GM23248 (cell line): ENCODE results near the gene OR51B5. TPM values are rescaled to one million over a fixed set of nuclear protein-coding genes. Genes with fewer than 3 reads are reported as not detected.

Experiments used
- DNase-seq: peaks from one replicate; pipeline ENCODE4 v3.0.0-alpha.2; 2015
- H2AFZ ChIP-seq: fragments of 200-600 bp; sonication (generic); 2 replicates; pipeline ENCODE4 v1.6.1; 2016; ENCODE audit warnings: antibody characterized with exemption
- H3F3A ChIP-seq: fragments of 200-600 bp; sonication (generic); 2 replicates; pipeline ENCODE4 v1.6.1; 2016; ENCODE audit warnings: mild to moderate bottlenecking, antibody characterized with exemption, mixed run types; ENCODE audit not compliant: insufficient read depth
- H3K27ac ChIP-seq: fragments of 200-600 bp; sonication (generic); 2 replicates; pipeline ENCODE4 v1.5.1; 2016; ENCODE audit warnings: mild to moderate bottlenecking
- H3K27me3 ChIP-seq: fragments of 200-600 bp; sonication (generic); replicated peaks from 2 replicates; pipeline ENCODE4 v1.6.1; 2016; ENCODE audit warnings: mild to moderate bottlenecking; ENCODE audit not compliant: insufficient read depth
- H3K36me3 ChIP-seq: fragments of 200-600 bp; sonication (generic); 2 replicates; pipeline ENCODE4 v1.6.1; 2016; ENCODE audit warnings: low read depth, mild to moderate bottlenecking
- H3K4me1 ChIP-seq: fragments of 200-600 bp; sonication (generic); 2 replicates; pipeline ENCODE4 v1.6.1; 2016; ENCODE audit warnings: mild to moderate bottlenecking; ENCODE audit not compliant: insufficient read depth
- H3K4me2 ChIP-seq: fragments of 200-600 bp; sonication (generic); one replicate; pipeline ENCODE4 v1.6.1; 2016; ENCODE audit warnings: mild to moderate bottlenecking; ENCODE audit not compliant: unreplicated experiment
- H3K4me3 ChIP-seq: fragments of 200-600 bp; sonication (generic); 2 replicates; pipeline ENCODE4 v1.5.1; 2016; ENCODE audit warnings: mild to moderate bottlenecking
- H3K79me2 ChIP-seq: fragments of 200-600 bp; sonication (generic); 2 replicates; pipeline ENCODE4 v1.6.1; 2016; ENCODE audit warnings: mild to moderate bottlenecking; ENCODE audit not compliant: insufficient read depth
- H3K9ac ChIP-seq: fragments of 200-600 bp; sonication (generic); 2 replicates; pipeline ENCODE4 v1.6.1; 2016; ENCODE audit warnings: mild to moderate bottlenecking
- H3K9me2 ChIP-seq: fragments of 200-600 bp; sonication (generic); 2 replicates; pipeline ENCODE4 v1.6.1; 2016; ENCODE audit warnings: mixed run types, mild to moderate bottlenecking, moderate library complexity; ENCODE audit not compliant: insufficient read depth
- H3K9me3 ChIP-seq: fragments of 200-600 bp; sonication (generic); one replicate; pipeline ENCODE4 v1.6.1; 2017; ENCODE audit warnings: low read depth
- H4K20me1 ChIP-seq: fragments of 200-600 bp; sonication (generic); 2 replicates; pipeline ENCODE4 v1.6.0; 2016; ENCODE audit not compliant: insufficient read depth
- EZH2 ChIP-seq: fragments of 200-600 bp; sonication (generic); IDR thresholded peaks from 2 replicates; pipeline ENCODE4 v1.6.1; 2018; ENCODE audit warnings: antibody characterized with exemption, mild to moderate bottlenecking; ENCODE audit not compliant: insufficient read depth, poor library complexity, severe bottlenecking
- EZH2phosphoT487 ChIP-seq: fragments of 200-600 bp; sonication (generic); IDR thresholded peaks from 2 replicates; pipeline ENCODE4 v1.6.1; 2018; ENCODE audit warnings: antibody characterized with exemption, moderate library complexity, mild to moderate bottlenecking, low read depth; ENCODE audit not compliant: insufficient read depth
- WGBS, 2 experiments: methylation state at CpG; one replicate each; pipeline ENCODE4 v1.1.6; 2015 to 2017; ENCODE audit warnings: low lambda C conversion rate in 2 of 2, low coverage in 1 of 2; ENCODE audit errors: missing lambda C conversion rate in 2 of 2; 5-methylcytosine and 5-hydroxymethylcytosine counted together
- in situ Hi-C: fragments of 300-500 bp; cut with MboI; formaldehyde crosslinking; loops from 2 replicates; pipeline ENCODE4 v1.15.0; 2020
- polyA plus RNA-seq: library from polyadenylated mRNA; unstranded; fragments of >200 nt; fragmentation: Nextera tagmentation; extraction: Ambion mirVana; gene quantifications from 2 replicates; pipeline ENCODE4 v1.2.1, GENCODE V29; 2016
- total RNA-seq: library from RNA; depleted of rRNA; stranded (reverse); fragments of >200 nt; shearing (Covaris generic); gene quantifications from 2 replicates; pipeline ENCODE4 v1.2.3, GENCODE V29; 2014

OR51B5 gene
- total and polyA plus RNA-seq, 2 experiments from 2014 or later, result not detected

GRCh38 chr11:5351208-5351607, 7.9 kb upstream of the OR51B5 start, which contains the start of gene OR51B6:
Gene OR51B6 (plus strand): TSS chr11:5351508. CDS start chr11:5351508, 0 bp downstream.
- H3K4me1 ChIP-seq, result no peaks in the 10 kb centered on the region
- H4K20me1 ChIP-seq, result no peaks in the 10 kb centered on the region
- H3F3A ChIP-seq, result no peaks in the 10 kb centered on the region
- no peak for DNase-seq
- H3K9me3 ChIP-seq, result no peaks in the 10 kb centered on the region
- H3K9ac ChIP-seq, result no peak within 1 kb of the TSS
- H3K79me2 ChIP-seq, result no peaks in the 10 kb centered on the region
- H3K27ac ChIP-seq, result no peak within 1 kb of the TSS
- in situ Hi-C loops, result no loop called here
- no peaks in the 10 kb centered on the region for H3K36me3 ChIP-seq
- H3K9me2 ChIP-seq, result no peaks in the 10 kb centered on the region
- no peaks in the 10 kb centered on the region for H3K27me3 ChIP-seq
- 23 to 40% methylated on average over 1 of the region's 1 CpG for WGBS, 2 experiments
- no peak for TF ChIP-seq EZH2
- H2AFZ ChIP-seq, result no peak within 1 kb of the TSS
- no peak within 1 kb of the TSS for H3K4me3 ChIP-seq
- H3K4me2 ChIP-seq, result no peak within 1 kb of the TSS

GRCh38 chr11:5349550-5349949, 6.2 kb upstream of the OR51B5 start:
- Histone ChIP-seq H3K9me3 (no peaks in the 10 kb centered on the region), H4K20me1 (no peaks in the 10 kb centered on the region), H3K4me3 (no peak overlapping the region), H3K36me3 (no peaks in the 10 kb centered on the region), H3K27me3 (no peaks in the 10 kb centered on the region), H3F3A (no peaks in the 10 kb centered on the region), H3K9me2 (peaks cover 3% of the 10 kb centered on the region; the same call in 1 of the 2 replicates), H3K27ac (no peak overlapping the region), H3K9ac (no peak overlapping the region), H3K4me1 (no peaks in the 10 kb centered on the region), H3K4me2 (no peak overlapping the region), H2AFZ (no peak overlapping the region), H3K79me2 (no peaks in the 10 kb centered on the region)
- no peak for DNase-seq
- in situ Hi-C loops, result no loop called here
- 44 to 55% methylated on average over 1 of the region's 1 CpG for WGBS, 2 experiments
- TF ChIP-seq EZH2, result no peak
- TF ChIP-seq EZH2phosphoT487, result no peak

- Histone ChIP-seq H3K4me3 (no peak overlapping the region), H4K20me1 (no peaks in the 10 kb centered on the region), H3K79me2 (no peaks in the 10 kb centered on the region), H3K9me3 (no peaks in the 10 kb centered on the region), H3K4me1 (peaks cover 1% of the 10 kb centered on the region), H3K9ac (no peak overlapping the region), H3K36me3 (no peaks in the 10 kb centered on the region), H3K27me3 (no peaks in the 10 kb centered on the region), H2AFZ (no peak overlapping the region), H3F3A (no peaks in the 10 kb centered on the region), H3K9me2 (peaks cover 3% of the 10 kb centered on the region; the same call in 1 of the 2 replicates), H3K27ac (no peak overlapping the region), H3K4me2 (no peak overlapping the region)
- no peak for DNase-seq
- WGBS, 2 experiments, result 29 to 35% methylated on average over 3 of the region's 3 CpGs
- in situ Hi-C loops, result no loop called here
- TF ChIP-seq EZH2 (no peak), EZH2phosphoT487 (no peak)
Measured at GRCh38 chr11:5348551-5349194, 5.3 kb upstream of the OR51B5 start.

- H3K27ac ChIP-seq, result no peak overlapping the region
- no peaks in the 10 kb centered on the region for H3K79me2 ChIP-seq
- H3K4me2 ChIP-seq, result no peak overlapping the region
- in situ Hi-C loops, result no loop called here
- no peaks in the 10 kb centered on the region for H3K36me3 ChIP-seq
- no peaks in the 10 kb centered on the region for H3F3A ChIP-seq
- H3K9me3 ChIP-seq, result no peaks in the 10 kb centered on the region
- H3K4me3 ChIP-seq, result no peak overlapping the region
- no peaks in the 10 kb centered on the region for H4K20me1 ChIP-seq
- peaks cover 6% of the 10 kb centered on the region for H3K4me1 ChIP-seq
- no peak overlapping the region for H2AFZ ChIP-seq
- WGBS, 2 experiments, result 52 to 68% methylated on average over 3 of the region's 3 CpGs
- no peak for DNase-seq
- H3K9me2 ChIP-seq, result peaks cover 3% of the 10 kb centered on the region; the same call in 1 of the 2 replicates
- H3K27me3 ChIP-seq, result no peaks in the 10 kb centered on the region
- no peak for TF ChIP-seq EZH2phosphoT487
- no peak for TF ChIP-seq EZH2
- H3K9ac ChIP-seq, result no peak overlapping the region
Measured at GRCh38 chr11:5345831-5346230, 2.5 kb upstream of the OR51B5 start.
